H1 (cell line): ENCODE measurements around the gene NAA38. TPM values are rescaled to one million over a fixed set of nuclear protein-coding genes. Genes with fewer than 3 reads are reported as not detected.

Experiments
- EZH2 ChIP-seq: fragments of 200-600 bp; sonication (generic); IDR thresholded peaks from 2 replicates; pipeline ENCODE4 v1.7.1; 2012; ENCODE audit warnings: low read depth, mild to moderate bottlenecking, moderate library complexity, low read length, inconsistent platforms; ENCODE audit not compliant: severe bottlenecking
- polyA plus RNA-seq, 7 experiments: library from polyadenylated mRNA; depleted of rRNA in 3 of 7; stranded (reverse) in 5 of 7; unstranded in 2 of 7; fragments of >200 nt in 5 of 7; fragments of 200-250 nt in 2 of 7; gene quantifications; 1 replicate in 5 of 7; 2 replicates in 1 of 7; 4 replicates in 1 of 7; pipeline versions ENCODE4 v1.2.1 to v1.2.3, GENCODE V29; 2011 to 2013; ENCODE audit warnings: missing spikeins in 2 of 7, mixed read lengths in 2 of 7
- total RNA-seq: library from RNA; stranded (reverse); fragmentation: NEBNext Ultra II Directional; extraction: Animal tissue kit (Norgen Biotek cat#: 25700); gene quantifications from 2 replicates; pipeline ENCODE4 v1.2.1, GENCODE V29; 2021

Gene NAA38
- total and polyA plus RNA-seq, 2 of the 8 experiments (the other 6 are each of a cell fraction or from before 2014, with no cell fraction given), result 30.2 to 109 TPM

DNA sequence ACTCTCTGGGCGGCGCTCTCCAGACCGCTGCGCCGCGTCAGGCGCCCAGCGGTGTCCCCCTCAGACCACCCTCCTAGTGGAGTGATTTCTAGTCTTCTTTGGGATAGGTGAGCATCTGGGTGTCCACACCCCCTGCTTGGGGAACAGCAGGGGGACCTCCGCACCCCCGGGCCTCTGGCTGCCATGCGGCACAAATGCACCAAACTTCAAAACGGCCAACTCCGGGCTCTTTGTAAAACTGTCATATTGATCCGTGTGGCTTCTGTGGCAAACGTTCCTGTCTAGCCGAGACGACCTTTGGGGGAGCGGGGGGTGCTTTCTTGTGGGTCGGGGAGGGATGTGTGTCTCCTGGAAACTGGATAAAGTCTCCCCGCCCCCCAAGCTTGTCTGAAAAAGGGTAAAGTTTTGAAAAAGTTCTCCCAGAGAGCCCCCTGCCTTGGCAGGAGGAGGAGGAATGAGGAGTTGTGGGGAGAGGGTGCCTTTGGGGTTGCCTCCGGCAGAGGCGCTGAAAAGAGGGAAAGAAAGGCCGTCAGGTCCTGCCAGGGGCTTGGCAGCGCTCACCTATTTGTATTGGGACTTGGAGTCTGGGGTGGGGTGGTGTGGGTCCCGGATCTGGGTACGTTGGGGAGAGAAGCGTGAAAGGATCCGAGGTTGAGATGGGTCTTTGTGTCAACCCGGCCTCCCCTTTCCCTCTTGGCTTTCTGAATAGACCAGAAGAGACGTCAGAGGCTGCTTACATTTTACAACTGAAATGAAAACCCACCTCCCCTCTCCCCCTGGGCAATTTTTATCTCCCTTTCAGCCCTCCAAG lies 29.1 kb upstream of the NAA38 start (continued):
- peak; percentile 33 for TF ChIP-seq EZH2
